Hindlimb muscle (tissue), 1 donor: Measurements from ENCODE around the gene ADARB2. TPM values are rescaled to one million over a fixed set of nuclear protein-coding genes. Genes with fewer than 3 reads are reported as not detected.

Experiments used
- DNase-seq: peaks from one replicate; pipeline ENCODE4 v3.0.0-alpha.2; 2013
- polyA plus RNA-seq: library from polyadenylated mRNA; unstranded; fragments of 120-200 nt; gene quantifications from one replicate; pipeline ENCODE4 v1.2.1, GENCODE V29; 2013; ENCODE audit not compliant: insufficient read length

The ADARB2 gene
- polyA plus RNA-seq, 1 donor: 0.04 TPM

- no peak for DNase-seq
These were observed 438.1 kb downstream of the ADARB2 start for GRCh38 chr10:1299041-1299726.

GRCh38 chr10:1297566-1298301 is 439.6 kb downstream of the ADARB2 start:
- DNase-seq: no peak

DNA sequence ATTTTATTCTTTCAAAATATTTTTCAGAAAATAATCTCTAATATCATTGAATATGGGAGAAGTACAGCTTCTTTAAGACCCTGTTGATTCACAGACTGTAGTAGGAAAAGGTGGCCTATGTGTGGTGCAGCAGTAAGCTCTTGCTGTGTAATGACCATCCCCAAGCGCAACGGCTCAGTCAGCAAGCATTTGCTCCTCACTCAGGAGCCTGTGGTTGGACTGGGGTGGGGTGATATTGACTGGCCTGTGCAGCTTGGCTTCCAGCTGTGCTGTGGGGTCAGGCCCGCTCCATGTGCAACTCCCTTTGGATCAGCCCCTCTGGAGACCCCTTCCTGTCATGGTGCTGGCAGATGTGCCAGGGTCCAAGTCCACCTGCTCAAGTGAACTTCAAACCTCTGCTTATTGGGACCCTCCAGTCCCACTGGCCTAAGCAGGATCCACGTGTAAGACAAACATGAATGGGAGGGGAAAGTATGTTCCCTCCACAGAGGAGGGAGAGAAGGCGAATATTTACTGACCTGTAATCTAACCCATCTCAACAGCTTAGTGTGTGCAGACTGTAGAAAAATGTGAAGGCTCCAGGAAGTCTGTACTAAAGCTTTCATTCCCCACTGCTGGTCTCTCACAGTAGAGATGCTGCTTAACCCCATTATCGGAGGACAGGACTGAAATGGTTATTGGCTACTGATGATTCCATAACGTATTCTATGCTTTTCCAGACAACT is 441.4 kb downstream of the ADARB2 start:
- no peak for DNase-seq

DNA sequence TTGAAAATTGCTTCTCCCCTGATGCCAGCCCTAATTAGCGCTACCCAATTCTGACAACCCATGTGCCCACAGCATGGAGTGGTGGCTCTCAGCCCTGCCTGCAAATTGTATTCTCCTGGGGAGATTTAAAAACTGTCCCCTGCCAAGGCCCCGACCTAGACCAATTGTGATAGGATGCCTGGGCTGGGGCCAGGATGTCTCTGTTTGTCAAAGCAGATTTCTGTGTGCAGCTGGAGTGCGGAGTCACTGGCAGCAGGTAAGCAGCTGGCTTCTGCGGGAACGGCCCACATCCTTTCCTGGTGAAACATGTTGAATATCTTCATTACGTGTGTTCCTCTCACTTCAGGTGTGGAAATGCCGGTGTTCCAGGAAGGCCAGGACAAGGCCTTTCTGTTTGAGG is 442.6 kb downstream of the ADARB2 start:
- no peak for DNase-seq

GRCh38 chr10:1293636-1294435 is 443.5 kb downstream of the ADARB2 start:
- no peak for DNase-seq

DNA sequence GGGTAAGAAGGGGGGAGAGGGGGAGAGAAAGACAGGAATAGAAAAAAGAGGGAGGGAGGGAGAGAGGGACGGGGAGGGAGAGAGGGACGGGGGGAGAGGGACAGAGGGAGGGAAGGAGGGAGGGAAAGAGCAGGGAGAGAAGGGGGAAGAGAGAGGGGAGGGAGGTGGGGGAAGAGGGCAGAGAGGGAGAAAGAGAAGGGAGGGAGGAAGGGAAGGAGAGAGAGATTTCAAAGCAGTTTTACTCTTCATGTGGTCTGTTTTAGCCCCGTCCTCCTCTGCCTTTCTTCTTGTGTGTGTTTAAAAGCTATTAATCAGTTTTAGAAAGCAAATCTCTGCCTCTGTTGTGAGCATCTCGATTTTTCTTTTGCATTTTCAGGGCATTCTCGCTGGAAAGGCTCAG is 444.2 kb downstream of the ADARB2 start:
- DNase-seq: no peak

DNA sequence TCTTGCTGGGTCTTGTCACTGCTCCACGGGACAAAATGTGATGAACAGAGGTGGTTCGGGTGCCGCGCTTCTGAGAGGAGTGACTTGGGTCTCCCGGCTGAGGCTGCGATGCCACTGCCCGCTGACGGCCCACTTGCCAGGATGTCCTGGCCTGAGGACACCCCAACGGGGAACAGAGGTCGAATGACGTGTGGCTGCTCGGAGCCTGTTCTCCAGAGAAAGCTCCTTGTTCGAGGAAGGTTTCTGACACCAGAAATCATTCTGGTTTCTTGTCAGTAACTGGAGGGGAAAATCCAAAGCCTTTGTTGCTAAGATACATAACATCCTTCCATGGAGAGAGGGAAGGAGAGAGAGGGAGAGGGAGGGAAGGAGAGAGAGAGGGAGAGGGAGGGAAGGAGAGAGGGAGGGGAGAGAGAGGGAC is 444.7 kb downstream of the ADARB2 start:
- no peak for DNase-seq

GRCh38 chr10:1291178-1292090 is 445.9 kb downstream of the ADARB2 start:
- no peak for DNase-seq

- DNase-seq: no peak
These were observed 447.3 kb downstream of the ADARB2 start for GRCh38 chr10:1290071-1290471.

DNA sequence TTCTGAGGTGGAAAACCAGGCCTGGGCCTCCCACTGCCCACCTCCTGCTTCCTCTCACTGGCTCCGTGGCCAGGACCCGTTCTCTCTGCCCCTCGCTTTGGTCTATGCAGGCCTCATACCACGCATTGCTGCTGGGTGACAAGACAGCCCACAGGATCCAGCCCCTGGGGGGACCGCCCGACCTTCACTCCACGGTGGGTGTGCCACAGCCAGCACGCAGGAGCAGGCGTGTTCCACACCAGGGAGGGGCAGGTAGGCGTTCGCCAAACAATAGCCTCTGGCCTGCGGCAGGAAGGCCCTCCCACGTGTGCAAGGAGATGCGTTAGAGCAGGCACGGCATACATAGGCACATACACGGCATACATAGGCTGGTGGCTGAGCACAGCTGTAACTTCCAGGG is 447.7 kb downstream of the ADARB2 start:
- DNase-seq: no peak

- DNase-seq: no peak
These were observed 449.3 kb downstream of the ADARB2 start for GRCh38 chr10:1287971-1288401.

DNA sequence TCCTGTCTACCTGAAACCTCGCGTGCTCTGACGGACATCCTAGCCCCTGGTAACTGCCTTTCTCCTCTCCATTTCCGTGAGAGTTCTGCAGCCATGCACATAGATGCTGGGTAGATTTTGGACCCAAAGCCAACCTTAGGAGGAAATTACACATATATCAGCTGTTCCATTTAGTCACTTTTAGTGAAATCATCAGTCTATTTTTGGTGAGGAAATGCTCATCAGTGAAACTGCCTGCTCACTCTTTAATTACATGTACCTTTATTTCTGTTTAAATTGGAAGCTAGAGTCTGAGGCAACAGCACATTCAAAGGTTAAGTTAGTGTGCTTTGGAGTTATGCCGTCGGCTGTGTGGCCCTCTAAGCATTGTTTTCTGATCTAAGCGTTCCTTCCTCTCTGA is 449.8 kb downstream of the ADARB2 start:
- no peak for DNase-seq

DNA sequence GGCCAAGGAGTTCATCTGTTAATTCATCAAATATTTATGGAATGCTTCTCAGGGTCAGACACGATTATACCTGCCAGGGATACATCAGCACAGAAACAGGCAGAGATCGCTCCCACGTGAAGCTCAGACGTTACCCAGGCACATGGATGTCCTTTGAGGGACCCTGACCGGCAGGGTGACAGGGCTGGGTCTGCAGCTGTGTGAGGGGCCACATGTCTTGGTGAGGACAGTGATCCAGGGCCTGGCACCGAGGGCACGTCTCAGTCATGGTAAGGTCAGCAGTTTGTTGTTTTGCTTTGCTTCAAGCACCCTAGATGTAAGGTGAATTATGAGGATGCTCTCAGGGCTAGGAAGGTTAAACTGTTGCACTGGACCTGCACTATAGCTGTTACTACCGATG is 453.2 kb downstream of the ADARB2 start:
- no peak for DNase-seq

DNA sequence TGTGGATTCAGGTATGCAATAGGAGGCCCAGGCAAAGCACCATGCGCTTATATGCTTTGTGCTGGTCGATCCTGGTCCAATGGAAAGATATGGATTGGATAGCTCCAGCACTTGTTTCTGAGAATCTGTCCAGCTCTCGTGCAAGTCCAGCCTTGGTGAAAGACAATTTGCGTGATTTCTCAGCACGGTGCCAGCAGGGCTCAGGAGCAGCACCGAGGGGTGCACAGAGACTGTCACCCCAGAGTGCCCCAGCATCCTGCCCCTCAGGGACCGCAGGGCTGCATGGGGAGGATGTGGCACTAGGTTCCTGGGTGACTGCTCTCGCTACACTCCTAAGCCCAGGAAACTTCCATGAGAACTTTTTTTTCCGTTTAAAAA is 455.9 kb downstream of the ADARB2 start:
- no peak for DNase-seq

- no peak for DNase-seq
These were observed 456.6 kb downstream of the ADARB2 start for GRCh38 chr10:1280466-1281404.

DNA sequence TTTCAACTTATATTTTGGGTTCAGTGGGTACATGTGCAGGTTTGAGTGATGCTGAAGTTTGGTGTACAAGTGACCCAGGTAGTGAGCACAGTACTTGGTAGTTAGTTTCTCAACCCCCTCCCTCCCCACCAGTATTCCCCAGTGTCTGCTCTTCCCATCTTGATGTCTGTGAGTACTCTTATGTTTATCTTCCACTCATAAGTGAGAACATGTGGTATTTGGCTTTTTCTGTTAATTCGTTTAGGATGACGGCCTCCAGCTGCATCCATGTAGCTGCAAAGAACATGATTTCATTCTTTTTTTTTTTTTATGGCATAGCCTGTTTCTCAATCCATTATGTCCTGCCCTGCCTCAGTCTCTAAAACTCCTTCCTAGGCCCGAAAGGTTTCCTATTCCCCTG is 459.0 kb downstream of the ADARB2 start:
- DNase-seq: no peak

DNA sequence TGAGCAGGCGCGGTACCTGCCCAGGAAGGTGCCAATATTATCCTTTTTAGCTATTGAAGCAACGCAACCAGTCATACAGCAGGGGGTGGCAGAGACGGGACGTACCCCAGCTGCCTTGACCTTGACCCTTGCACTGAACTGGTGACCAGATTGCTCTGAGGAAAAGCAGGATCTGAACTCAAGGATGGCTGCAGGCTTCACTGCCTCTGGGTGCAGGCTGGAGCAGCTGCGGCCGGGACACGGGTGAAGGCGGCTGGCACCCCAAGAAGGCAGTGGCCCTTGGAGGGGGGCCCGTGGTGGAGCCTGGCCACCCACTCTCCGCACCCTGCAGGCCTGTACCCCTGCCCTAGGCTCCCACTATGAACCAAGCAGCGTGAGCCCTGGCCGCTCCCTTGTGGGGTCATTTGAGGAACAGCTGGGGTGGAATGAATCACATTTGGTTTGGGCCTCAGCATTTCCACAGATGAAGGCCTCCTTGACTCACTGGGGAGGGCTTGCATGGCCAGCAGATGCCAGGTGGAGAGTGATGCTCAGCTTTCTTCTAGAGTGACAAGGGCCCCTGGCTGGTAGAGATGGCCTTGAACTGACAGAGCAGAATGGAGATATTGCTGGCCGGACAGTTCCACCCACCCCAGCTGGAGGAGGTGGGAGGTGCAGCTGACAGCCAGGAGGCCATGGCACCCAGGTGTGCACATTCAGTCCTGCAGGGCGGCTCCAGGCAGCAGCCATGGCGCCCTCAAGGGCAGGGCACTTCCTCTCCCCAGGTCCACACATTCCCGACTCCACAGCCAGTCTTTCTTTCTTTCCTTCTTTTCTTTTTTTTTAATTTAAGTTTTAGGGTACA is 462.4 kb downstream of the ADARB2 start:
- no peak for DNase-seq

DNA sequence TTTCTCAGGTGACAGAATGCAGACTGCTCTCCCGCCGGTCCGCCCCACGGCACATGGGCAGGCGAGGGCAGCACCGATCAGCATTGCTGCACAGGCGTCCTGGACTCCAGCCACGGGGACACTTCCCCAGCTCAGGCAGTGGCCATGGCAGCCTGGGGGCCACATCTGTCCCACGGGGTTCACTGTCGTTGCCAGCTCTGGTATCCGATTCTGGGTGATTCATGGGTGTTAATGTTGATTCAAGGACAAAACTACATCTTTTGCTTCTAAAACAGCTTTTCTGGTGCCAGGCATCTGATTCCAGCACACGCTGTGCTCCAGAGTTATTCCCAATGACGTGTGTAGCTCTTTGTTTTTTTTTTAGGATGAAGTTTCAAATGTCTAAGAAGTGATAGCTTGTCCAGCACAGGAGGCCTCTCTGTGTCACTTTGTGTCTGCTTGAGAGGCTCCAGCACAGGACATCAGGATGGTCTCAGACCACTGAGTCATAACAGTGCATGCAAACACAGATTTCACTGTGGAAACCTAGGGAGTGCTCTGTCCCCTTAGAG is 463.1 kb downstream of the ADARB2 start:
- no peak for DNase-seq
